NCI-H82 treated with DMSO at 0.1 percent for 48 hours (cell line): ENCODE measurements around the gene EIF4G1.

Experiments used
- DNase-seq: peaks from one replicate; lab custom pipeline; 2025; ENCODE audit not compliant: unreplicated experiment; lab: John Stamatoyannopoulos, UW

The EIF4G1 gene

DNA sequence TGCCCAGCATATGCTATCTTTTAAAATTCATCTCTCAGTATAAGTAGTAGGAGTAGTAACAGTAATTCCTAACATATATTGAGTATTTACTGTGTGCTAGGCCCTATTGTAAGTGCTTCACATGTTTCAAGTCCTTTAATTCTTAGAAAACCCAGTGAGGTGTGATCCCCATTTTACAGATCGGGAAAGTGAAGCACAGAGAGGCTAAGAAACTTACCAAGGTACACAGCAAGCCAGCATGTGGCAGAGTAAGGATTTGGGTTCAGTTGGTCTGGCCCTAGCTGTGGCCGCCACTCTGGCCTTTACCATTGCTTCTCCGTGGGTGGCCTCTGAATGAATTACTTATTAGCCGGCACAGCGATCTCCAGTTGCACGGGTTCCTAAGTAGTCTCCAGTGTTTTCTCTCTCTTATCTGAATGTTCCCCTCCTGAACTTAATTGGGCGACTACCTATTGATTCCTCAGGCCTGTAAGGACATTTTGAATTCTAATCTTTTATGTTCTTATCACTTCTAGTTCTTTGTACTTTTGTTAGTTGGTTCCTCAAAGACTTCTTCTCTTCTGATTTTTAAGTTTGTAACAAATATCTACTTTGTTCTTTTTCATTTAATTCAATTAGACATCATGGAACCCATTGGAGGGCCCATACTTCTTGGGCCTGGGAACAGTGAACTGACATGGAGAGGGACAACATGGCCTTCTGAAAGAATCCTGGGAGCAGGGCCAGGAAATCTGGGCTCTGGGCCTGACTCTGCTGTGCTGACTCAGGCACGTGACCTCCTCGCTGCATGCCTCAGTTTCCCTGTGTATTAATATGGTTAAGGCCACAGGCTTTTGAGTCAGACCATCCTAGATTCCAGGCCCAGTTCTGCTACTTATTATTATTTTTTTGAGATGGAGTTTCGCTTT lies 35.4 kb downstream of the EIF4G1 start:
- no peak for DNase-seq

DNA sequence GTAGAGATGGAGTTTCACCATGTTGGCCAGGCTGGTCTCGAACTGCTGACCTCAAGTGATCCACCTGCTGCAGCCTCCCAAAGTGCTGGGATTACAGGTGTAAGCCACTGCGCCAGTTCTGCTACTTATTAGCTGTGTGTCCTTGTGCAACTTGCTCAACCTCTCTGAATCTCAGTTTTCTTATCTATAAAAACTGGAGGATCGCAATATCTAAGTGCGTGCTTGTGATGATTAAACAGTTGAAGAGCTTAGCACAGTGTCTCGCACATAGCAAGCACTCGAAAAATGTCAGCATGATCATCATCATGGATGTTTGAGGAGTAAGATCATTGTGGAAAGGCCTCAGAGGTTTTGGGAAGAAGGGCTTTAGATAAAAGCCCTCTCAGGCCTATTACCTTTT lies 36.2 kb downstream of the EIF4G1 start:
- DNase-seq = no peak

DNA sequence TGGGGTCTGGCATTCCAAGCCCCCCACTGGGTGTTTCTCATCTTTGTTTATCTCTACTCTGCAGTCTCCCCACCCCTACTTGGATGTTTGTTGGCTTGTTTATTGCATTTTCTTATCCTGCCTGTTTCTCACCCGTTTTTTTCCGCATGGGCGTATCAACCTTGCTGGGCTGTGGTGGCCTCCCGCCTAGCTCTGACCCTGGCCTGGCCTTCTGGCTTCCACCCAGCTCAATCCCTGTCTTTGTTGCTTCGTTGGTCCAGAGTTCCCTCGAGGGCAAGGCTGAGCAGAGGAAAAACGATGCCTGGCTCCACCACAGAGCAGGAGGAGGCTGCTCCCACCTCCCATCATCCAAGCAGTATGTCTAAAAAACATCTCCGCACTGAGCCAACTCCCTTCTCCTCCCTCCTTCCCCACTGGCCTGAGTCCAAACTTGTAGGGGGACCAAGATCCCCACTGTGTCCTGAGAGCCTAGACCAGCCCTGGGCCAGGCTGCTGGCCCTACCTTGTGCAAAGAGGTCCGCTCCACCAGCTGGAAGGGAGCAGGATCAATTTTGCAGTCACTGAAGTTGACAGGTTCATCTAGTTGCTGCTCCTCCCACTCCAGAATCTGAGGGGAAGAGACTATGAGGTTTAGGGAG lies 37.2 kb downstream of the EIF4G1 start:
- no peak for DNase-seq

DNA sequence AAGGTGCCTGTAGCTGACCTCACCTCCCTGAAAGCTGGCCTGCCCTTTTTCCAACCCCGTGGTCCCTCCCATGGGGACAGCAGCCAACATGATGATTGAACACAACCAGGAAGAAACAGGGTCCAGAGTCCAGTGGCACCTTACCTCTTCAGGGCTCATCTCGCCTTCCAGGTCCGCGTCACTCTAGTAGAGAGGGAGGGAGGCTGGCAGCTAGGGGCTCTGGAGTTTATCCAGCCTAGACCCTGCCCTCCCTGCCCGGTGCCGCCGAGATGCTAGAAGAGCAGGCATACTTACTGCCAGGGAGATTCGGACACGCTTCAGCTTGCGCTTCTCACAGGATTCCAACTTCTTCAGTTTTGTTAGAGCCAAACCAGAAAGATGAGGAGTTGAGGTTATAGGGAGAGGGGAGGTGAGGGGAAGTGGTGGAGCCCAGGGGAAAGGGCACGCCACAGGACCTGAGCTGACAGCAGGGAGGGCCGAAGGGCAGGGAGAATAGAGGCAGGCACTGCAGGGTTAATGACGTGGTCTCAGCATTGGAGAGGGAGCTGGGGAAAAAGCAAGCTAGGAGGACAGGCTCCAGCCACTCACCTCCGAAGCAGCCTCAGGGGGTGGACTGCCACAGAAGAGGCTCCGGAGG lies 37.9 kb downstream of the EIF4G1 start:
- no peak for DNase-seq

DNA sequence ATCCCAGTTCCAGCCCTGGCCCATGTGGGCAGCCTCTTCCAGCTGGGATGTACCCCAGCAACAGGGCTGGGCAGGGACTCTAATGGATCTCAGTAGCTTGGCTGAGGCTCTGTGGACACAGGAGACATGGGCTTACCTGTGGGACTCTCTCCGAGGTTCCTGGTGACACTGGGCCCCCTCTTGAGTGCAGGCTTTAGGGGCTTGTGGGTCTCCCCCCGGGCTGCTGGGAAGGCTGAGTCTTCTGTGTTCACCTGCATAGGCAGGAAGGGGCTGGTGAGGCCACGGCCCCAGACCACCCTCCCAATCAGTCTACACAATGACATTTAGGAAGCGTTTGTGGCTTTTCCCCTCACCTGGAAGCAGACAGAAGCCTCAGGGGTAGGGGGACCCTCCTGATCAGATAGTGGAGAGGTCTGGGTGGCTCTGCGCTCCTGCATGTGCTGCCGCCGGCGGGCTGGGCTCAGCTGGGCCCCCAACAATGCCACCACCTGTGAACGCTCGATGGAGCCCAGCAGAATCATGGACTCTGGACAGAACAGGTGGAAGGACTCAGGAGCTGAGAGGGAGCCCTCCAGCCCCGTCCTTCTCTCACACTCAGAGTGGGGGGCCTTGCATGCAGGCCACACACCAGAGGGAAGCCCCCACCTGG lies 38.6 kb downstream of the EIF4G1 start:
- DNase-seq = no peak

DNA sequence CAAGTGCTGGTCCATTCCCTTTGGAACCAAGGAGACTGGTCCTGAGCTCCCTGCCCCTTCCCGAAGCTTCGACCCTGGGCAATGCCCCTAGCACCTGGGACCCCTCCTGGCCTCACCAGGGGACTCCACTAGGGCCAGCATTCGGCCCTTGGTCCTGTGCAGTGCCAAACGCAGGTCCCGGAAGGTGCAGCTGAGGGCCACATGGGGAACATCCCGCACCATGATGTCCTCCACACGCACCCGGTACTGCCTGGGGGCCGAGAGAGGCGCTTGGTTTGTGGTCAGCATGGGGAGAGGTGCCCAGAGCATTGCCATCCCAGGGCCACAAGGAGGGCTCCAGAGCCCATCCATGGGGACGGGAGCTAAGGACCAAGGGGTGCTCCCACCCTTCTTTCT lies 39.1 kb downstream of the EIF4G1 start:
- no peak for DNase-seq

DNA sequence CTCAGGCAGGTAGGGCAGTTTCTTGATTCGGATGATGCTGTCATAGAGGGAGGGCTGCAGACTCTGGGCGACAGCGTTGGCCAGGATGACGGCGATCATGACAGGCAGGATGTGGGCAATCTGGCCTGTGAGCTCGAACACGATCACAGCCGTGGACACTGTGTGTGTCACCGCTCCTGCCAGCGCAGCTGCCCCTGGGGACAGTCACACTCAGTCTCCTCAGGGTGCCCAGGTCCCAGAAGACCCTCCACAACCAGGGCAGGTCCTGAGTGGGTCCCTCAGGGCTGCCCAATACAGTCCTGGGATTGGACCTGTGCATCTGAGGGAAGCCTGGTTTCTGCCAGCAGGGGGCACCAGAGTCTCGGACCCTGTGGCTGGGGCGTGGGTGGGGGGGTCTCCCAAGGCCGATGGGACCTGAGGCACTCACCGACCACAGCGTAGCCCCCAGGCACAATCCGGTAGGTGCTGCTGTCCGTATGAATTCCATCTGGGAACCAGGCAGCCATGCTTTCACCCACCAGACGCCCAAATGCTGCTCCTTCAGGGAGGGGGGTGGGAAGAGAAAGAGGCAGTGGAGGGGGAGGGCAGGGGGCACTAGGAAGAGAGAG lies 39.8 kb downstream of the EIF4G1 start:
- no peak for DNase-seq

DNA sequence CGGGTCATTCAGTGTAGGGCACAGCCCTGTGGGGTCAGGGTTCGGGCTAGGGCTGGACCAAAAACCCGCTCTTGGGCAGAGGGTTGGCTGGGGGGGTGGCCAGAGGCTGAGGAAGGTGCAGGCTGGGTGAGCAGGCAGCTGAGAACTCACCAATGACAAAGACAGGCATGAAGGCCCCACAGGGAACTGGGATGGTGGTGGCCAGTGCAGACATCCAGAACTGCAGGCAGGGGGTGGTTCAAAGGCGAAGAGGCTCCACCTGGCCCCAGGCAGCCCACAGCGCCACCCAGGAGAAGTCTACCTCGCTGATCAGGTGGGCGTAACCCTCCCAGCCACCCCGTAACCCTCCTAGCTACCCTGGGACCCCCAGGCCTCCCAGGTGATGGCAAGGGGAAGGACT lies 40.3 kb downstream of the EIF4G1 start:
- no peak for DNase-seq

DNA sequence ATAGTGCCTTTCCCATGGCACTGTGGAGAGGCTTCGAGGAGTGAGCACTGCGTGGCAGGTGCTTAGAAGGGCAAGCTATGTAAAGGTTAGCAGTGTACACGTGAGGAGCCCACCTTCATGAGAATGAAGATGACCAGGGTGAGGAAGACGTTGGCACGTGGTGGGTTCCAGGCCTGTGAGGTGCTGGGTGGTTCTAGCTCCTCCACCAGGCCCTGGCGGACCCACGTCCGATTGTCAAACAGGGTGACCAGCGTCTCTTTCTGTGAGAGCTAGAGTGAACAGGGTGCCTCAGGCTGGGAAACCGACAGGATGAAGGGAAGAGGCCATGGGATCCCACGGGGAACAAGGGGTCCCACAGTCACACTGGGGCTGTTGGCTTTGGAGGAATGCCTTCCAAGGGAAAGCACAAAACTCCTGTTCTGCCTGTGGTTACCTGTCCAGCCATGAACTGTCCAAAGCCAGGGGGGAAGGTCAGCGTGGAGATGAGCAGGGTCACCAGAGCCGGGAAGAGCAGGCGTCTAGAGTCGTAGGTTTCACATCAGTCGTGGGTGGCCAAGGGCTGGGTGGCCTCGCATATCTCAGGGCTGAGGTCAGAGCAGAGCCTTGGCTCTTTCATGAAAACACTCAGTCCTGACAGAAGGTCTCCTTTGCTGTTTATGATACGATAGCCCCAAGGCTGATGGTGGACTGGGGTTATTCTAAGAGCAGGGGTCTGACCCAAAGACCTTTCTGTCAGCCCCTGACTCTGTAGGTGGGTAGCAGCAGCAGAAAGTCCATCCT lies 41.0 kb downstream of the EIF4G1 start:
- no peak for DNase-seq

DNA sequence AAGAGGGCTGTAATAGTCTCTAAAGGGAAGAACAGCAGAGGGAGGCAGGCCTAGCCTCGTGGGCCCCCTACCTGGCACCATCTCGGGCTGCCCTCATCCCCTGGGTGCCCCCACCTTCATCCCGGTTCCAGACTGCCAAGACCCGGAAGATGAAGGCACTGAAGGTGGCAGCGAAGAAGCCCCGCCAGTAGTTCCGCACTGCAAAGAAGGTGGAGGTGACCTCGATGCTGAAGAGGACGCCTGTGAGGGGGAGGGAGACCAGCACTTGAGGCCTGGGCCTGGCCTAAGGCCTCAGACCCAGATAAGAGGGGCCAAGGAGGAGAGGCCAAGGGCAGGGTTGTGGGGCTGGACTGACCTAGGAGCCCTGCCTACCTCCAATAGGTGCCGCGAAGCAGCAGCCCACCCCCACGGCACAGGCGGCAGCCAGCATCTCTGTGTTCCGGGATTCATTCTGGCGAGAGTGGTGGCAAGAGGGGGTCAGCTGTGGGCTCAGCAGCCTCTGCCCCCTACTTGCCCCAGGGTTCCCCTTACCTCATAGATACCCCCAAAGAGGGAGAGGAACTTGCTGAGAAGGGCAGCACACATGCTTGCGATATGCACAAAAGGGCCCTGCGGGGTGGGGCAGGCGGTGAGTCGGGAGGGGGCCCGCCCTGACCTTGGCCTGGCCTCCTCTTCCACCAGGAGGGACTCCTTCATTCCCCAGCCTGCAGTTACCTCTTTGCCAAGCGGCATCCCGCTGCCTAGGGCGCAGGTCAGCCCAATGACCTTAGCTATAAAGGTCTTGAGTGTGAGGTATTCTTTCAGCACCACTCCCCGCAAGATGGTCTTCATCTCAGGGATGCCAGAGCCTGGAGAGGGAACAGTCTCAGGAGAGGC lies 43.1 kb downstream of the EIF4G1 start:
- no peak for DNase-seq

DNA sequence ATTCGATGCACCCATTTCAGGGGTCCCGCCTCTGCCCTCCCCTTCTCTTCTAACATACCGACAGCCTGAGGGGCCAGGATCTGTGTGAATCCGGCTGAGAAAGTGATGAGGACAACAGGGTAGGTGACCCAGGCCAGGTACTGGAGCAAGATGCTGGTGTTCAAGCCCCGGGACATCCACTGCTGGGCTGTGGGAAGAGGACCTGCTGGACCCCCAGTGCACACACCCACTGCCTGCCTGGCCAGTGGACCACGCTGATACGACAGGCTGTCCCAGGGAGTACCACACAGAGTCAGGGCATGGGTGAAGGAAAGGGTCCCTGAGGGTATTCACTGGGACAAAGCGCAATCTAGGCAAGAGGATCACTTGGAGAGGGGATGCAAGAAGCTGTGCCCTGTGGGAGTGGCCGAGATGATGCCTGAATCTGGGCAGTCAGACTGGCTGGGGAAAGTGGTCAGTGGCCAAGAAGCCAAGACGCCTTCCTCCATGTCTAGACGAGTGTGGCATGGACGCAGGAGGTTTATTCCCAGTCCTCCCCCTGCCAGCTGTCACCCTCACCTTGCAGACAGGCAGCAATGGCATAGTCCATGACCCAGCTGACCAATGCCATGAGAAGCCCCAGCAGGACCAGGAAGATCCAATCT lies 43.8 kb downstream of the EIF4G1 start:
- no peak for DNase-seq

DNA sequence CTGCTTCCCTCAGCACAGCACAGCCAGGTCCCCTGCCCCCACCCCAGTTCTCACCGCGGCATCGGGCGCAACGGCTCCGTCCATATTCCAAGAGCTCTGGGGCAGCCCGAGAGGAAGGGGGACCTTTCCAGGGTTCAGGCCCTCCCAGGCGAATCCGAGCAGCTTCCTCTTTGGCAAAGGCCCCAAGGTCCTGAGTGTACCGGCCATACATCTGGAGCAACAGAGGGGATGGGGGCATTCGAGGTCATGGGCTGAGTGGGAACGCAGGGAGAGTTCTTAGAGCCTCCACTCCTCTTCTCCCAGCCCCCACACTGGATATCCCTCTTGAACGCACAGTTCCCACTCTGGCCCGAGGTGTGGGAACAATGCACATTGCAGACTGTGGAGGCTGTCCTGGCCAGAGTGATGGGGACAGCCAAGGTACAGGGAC lies 44.5 kb downstream of the EIF4G1 start:
- DNase-seq = no peak

DNA sequence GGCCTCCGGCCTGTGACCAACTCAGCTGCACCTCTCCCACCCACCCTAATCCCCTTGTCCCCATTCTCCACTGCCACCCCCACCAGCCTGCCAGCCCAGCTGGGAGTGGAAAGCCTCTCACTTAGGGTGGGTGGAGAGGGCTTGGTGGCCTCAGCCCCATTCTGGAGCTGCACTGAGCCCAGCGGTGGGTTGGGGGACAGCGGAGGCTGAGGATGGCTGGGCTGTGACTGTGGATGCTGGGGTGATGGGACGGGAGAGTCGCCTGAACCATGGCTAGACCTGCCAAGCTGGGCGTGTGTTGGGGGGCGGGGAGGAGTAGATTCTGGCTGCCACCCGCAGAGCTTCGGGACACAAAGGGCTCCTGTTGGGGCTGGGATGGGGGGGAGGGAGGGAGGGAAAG lies 45.2 kb downstream of the EIF4G1 start:
- no peak for DNase-seq

DNA sequence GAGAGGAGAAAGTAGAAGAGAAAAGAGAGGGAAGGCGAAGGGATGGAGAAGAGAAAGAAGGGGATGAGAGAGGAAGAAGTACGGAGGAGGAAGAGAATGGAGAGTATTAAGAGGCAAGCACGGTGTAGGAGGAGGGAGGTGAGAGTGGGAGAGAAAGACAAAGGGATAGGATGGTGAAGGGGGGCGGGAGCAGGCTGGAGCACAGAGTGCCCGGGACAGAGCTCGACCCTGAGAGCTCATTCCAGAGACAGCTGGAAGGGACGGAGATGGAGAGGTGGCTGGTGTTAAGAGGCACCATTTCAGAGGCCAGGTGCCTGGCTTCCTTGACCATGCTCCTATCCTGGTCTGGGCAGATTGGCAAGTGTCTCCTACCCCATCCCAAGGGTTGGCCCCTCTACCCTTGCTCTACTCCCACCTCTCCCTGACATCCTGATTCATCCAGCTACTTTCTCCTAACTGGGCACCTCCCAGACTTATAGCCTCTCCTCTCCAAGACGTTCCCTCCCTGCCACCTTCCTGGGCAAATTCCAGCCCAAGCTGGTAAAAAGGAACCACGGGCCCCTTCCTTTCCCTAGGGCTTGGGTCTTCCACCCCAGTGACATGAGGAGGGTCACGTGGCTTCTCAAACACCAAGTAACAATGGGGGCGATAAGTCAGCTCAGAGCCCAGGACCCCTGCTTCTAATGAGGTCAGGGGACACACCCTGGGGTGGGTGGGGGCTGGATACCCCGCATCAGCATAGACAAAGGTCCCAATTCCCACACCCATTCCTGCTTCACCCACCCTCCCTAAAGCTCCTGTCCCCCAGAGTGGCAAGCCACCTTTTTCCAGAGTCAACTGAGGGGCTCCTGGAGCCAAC lies 45.9 kb downstream of the EIF4G1 start:
- DNase-seq = no peak

DNA sequence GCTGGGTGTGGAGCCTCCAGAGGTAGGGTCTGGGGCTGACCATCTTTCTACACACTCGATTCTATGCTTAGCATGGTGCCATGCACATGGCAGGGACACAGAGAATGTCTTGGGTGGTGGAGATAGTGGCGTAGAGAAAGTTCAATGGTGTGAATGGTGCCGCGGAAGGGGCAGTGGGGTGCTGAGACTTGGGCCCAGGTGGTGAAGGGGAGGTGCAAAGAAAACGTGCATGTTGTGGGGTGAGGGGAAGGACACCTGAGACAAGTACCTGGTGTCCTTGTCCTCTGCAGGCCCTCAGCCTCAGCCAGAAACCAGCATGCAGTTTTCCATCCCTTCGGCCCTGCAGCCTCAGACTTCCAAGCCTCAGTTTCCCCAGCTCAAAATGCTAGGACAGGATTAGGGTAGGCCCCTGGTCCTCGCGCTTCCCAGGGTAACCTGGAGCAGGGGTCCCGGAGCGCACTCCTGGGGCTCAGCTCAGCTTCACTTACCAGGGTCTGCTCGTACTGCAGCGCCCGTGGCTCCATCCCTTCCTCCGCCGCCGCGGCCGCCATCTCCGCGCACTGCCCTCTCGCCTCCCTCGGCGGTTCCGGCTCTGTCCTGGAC lies 46.6 kb downstream of the EIF4G1 start:
- no peak for DNase-seq

DNA sequence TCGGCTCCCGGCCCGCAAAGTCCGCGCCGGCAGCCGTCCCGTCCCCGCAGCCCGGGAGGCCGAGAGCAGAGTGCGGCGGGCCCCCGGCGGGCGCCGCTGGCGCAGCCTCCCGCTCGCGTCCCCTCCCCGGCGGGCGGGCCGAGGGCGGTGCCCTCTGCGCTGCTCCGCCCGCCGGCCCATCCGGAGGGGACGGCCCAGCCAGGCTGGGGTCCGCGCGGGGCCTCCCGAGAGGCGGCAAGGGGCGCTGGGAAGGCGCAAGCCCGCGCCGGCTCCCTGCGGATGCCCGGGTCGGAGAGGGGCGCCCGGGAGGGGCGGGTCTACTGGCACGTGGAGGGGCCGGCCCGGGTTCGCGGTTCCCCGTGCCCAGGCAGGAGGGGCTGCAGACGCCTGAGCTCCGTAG lies 47.1 kb downstream of the EIF4G1 start, which contains the start of the genes CLCN2 and POLR2H:
CLCN2 (minus strand) TSS at position 74 of the 400 bp plus-strand sequence. CDS start 126 bp downstream, outside the sequence.
POLR2H (plus strand) TSS at position 179 of the 400 bp plus-strand sequence. CDS start 1,783 bp downstream, outside the sequence.
- no peak for DNase-seq

DNA sequence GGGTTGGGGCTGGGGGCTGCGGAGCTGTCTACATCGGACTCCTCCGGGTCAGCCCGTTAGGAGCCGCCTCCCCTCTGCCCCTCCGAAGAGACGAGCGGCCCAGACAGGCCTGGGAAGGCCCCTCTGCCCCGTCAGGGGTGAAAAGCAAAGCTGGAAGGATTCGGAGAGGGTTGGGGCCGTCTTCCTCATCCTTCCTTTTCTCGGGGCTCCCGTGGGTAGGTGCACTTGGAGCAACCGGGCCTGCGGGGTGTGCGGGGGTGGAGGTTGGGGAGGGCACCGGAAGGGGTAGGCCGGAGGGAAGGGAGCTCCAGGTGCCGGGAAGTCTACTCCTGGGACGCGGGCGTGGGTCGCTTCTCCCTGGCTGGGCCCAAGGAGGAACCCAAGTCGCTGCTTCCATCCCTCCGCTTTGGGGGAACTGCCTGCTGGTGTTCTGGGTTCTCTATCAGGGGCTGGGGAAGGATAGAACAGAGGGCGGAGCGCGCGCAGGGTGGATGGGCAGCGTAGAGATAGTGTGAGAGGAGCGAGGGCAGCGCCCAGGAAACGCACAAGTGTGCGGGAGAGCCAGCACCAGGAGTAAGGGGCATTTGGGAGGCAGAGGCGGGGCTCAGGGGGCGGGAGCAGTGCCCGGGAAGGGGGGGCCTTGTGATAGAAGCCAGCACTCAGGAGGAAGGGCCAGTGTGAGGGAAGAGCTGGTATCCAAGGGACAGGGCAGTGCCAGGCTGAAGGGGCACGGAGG lies 47.7 kb downstream of the EIF4G1 start:
- DNase-seq = no peak
